GM21723 (cell line): ENCODE results near the gene F2.

Source experiments
- ATAC-seq: cut with Tn5 transposase; IDR thresholded peaks from one replicate; pipeline ENCODE4 v1.9.1; 2021; ENCODE audit warnings: mild to moderate bottlenecking, moderate library complexity; ENCODE audit not compliant: unreplicated experiment

The F2 gene

DNA sequence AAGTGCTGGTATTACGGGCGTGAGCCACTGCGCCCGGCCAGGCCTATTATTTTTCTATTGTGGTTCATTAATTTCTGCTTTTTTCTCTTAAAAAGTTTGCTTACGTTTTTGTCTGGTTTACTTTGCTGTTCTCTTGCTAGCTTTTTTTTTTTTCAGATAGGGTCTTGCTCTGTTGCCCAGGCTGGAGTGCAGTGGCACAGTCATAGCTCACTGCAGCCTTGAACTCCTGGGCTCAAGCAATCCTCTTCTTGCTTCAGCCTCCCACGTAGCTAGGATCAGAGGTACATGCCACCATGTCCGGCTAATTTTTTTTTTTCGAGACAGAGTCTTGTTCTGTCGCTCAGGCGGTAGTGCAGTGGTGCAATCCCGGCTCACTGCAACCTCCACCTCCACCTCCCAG is 18.7 kb downstream of the F2 start:
- no peak for ATAC-seq

DNA sequence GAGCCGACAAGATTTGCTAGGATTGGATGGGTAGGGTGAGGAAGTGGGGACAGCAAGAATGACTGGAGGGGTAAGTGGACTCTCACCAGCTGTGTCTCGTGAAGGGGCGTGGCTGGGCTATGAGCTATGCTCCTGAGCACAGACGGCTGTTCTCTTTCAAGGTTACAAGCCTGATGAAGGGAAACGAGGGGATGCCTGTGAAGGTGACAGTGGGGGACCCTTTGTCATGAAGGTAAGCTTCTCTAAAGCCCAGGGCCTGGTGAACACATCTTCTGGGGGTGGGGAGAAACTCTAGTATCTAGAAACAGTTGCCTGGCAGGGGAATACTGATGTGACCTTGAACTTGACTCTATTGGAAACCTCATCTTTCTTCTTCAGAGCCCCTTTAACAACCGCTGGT is 19.9 kb downstream of the F2 start:
- no peak for ATAC-seq

DNA sequence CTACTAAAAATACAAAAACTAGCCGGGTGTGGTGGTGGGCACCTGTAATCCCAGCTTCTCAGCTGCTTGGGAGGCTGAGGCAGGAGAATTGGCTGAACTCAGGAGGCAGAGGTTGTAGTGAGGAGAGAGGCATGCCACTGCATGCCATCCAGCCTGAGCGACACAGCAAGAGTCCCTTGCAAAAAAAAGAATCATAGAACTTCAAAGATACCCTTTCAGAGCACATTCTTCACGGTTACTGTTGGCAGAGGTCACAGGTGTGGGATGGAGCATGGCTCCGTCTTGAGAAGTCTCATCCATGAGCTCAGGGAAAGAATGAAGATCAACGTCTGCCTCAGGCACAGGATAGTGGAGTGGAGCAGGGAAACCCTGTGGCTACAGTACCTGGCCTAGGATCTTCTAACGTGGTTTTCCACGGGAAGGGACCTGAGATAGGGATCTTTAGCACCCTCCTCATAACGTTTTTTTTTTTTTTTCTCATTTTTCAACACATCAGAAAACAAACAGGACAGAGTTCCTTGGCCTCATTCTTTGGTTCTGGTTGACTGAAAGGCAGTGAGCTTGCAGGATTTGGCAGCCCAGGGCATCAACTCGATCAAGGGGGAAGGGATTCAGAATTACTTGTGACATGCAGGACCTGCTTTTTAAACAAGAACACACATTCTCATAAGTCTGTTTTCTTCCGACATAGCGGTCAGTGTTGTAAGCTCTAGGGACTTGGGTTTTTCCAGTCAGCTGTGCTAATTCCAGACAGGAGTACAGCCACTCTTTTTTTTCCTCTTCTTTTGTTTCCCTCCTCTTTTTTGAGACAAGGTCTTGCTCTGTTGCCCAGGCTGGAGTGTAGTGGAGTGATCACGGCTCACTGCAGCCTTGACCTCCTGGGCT is 22.8 kb downstream of the F2 start:
- no peak for ATAC-seq

DNA sequence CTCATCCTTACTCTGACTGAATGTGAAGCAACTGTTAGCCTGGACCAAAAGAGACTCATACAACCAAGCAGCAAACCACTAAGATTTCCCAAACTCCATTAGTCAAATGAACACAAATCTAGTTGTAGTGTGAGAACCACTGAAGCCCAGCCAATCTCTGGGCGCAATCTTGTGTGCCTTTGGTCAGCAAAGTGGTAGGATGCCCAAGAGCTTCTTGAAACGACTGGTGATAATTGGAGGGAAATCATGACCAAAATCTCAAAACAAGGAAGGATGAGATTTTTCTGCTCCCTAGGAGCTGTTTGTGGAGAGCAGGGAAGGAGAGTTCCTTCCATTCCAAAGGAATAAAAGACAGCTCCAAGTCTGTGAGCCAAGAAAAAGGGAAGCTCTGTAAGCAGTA is 24.0 kb downstream of the F2 start:
- no peak for ATAC-seq

- no peak for ATAC-seq
Measured at GRCh38 chr11:46743693-46744339, 24.8 kb downstream of the F2 start.

GRCh38 chr11:46745328-46745727 is 26.3 kb downstream of the F2 start:
- ATAC-seq: no peak

GRCh38 chr11:46745995-46746394 is 27.0 kb downstream of the F2 start:
- no peak for ATAC-seq

DNA sequence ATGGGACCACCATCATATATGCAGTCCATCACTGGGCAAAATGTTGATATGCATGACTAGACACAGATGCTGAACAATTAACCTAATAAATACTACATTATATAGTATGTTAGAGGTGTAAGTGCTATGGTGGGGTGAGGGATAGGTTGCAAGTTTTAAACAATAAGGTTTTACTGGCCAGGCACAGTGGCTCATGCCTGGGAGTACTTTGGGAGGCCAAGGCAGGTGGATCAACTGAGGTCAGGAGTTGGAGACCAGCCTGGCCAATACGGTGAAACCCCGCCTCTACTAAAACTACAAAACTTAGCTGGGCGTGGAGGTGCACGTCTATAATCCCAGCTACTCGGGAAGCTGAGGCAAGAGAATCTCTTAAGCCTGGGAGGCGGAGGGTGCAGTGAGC is 28.1 kb downstream of the F2 start:
- no peak for ATAC-seq

DNA sequence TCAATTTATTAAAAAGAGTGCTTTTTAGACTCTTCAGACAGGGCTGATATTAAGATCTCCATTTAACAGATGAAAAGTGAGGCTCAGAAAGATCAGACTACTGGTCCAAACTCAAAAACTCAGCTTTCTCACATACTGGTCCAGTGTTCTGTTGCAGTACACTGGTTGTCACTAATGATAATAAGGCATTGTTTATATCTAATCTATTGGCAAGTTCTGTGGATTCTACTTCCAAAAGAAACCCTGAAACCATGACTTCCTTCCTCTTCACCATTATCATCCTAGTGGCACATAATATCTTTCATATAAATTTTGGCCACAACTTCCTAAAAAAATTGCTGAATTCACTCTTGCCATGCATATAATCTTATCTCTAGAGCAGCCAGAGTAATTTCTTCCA is 36.9 kb downstream of the F2 start:
- no peak for ATAC-seq

DNA sequence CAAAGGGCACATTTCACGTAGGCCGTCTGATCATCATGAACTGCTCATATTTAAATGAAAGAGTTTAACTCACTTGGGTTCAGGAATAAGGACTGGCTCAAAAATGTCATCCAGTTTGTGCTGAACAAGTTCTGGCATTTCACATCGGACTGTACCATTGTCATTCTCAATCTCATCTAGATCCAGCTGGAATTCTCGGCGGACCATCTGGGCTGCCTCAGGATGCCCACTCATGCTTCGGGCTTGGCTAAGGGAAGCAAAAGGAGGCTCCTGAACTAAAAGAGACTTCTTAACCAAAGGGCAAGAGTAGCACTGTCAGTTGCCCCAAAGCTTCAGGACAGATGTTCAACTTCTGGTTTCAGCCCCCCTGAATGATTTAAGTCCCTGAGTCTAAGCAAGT is 40.2 kb downstream of the F2 start:
- no peak for ATAC-seq

- no peak for ATAC-seq
Measured at GRCh38 chr11:46760429-46761128, 41.6 kb downstream of the F2 start.

DNA sequence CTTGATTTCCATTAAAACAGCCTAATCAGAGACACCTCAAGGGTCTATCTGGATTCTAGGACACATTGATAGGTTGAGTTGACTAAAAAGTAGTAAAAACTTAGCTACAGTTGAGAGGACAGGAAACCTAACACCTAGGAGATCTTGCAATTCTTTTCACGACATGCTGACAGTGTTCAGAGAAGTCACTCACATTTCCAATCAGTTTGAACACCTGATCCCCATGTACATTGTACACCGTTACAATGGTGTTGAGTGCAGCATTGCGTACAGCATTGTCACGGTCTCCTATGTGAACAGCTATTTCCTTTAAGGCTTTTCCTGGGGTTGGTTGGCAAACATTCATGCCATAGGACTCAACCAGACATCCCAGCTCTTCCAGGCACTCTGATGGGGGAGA is 42.8 kb downstream of the F2 start:
- ATAC-seq: no peak

DNA sequence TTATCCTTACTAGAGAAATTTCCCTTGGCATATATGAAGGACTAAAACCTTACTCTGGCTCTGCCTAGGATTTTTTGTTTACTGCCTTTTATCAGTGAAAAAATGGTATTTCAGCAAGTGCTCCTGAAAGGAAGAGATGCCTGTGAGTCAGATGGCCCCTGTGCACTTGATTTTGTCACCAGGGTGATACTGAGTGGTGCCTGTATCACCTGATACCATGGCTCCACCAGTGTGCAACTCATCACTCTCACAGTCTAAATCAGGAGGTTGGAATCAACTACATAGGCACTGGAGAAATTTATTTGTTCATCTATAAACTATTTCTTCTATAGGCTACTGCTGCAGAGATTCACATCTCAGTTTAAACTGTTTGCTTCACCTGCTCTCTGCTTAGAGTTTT is 43.2 kb downstream of the F2 start:
- no peak for ATAC-seq

DNA sequence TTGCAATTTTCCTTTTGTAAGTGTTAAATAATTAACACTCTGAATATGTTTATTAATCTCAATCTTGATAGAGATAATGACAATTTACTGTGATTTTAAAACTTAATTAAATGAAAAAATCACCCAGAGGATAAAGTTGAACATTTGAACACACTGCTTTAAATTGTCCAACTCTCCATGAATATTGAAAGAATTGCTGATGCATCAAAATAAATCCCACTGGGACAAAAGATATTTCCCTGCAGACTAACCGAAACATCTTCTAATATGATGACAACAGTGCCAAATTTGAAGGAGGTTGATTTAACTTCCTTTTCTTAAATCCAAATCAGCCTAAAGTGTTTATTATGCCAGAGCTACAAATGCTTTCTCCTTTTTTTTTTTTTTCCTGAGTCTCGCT is 47.6 kb downstream of the F2 start:
- ATAC-seq: no peak

- no peak for ATAC-seq
Measured at GRCh38 chr11:46769636-46770221, 50.7 kb downstream of the F2 start.

- no peak for ATAC-seq
Measured at GRCh38 chr11:46776878-46777277, 57.9 kb downstream of the F2 start.

GRCh38 chr11:46778416-46778815 is 59.4 kb downstream of the F2 start:
- no peak for ATAC-seq
